GM19099 (cell line): Measurements from ENCODE around the gene SELENON.

Experiments
- POLR2A ChIP-seq: IDR thresholded peaks from 3 replicates; pipeline ENCODE4 v1.6.1; 2011; ENCODE audit warnings: low read depth; ENCODE audit not compliant: insufficient read length; ENCODE audit errors: extremely low read depth

The SELENON gene

GRCh38 chr1:25821112-25821476 lies 21.1 kb downstream of the SELENON start:
- no peak for TF ChIP-seq POLR2A

DNA sequence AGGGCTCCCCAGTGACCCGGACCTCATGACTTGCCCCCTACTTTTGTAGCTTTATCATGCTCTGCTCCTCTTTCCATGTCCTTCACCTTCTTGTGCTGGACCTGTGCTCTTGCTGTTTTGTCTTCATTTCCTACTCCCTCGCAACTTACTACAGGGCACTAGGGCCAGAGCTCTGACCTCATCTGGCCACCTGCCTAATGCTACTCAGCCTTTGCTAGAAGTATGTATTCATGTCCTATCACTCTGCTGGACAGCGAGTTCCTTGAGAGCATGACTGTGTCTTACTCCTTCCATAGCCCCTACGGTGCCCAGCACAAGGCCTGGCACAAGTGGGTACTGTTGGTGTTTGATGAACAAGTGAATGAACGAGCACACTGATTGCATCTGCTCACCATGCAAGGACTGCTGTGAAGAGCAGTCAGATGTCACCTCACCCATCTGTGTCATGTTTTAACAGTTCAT lies 21.7 kb downstream of the SELENON start:
- no peak for TF ChIP-seq POLR2A

GRCh38 chr1:25825605-25826004 lies 25.6 kb downstream of the SELENON start:
- TF ChIP-seq POLR2A, result no peak

DNA sequence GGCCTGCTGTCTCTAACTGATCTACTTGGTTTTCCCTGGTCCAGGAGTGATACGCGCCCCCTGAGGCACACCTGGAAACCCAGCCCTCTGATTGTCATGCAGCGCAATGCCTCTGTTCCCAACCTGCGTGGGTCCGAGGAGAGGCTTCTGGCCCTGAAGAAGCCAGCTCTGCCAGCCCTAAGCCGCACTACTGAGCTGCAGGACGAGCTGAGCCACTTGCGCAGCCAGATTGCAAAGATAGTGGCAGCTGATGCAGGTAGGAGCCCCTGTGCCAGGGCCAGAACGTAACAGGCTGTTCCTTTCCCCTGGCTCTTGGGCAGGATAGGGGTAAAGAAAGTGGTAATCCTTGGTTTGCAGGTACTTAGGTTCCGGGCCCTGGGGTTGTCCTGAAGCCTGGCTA lies 26.6 kb downstream of the SELENON start:
- no peak for TF ChIP-seq POLR2A

GRCh38 chr1:25828491-25828890 lies 28.5 kb downstream of the SELENON start:
- TF ChIP-seq POLR2A, result no peak

DNA sequence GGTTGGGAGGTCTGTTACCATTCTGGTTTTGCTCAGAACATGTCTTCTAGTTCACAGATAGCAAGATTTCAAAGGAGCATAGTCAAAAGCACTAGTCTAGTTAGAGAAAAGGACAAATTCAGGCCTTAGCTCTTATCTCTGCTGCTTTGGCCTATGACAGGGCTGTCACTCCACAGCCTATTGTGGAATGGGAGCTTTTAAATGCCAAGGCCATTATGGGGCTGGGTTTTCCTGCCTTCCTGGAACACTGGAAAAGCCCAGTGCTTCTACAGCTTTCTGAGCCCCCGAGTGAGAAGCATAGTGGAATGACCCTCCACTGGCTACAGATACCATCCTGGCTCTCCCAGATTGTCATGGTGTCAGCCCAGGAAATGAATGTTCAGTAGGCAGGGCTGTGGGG lies 29.1 kb downstream of the SELENON start:
- TF ChIP-seq POLR2A, result no peak

GRCh38 chr1:25831569-25832196 lies 31.7 kb downstream of the SELENON start:
- TF ChIP-seq POLR2A, result no peak

GRCh38 chr1:25832336-25833037 lies 32.5 kb downstream of the SELENON start:
- no peak for TF ChIP-seq POLR2A

DNA sequence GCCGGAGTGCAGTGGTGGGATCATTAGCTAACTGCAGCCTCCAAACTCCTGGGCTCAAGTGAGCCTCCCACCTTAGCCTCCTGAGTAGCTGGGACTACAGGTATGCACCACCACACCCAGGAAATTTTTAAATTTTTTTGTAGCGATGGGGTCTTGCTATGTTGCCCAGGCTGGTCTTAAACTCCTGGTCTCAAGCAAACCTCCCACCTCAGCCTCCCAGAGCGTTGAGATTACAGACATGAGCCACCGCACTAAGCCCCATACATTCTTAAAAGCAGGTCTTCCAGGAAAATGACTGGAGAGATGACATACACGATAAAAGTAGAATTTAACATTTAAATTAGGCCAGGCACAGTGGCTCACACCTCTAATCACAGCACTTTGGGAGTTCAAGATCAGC lies 33.2 kb downstream of the SELENON start:
- no peak for TF ChIP-seq POLR2A

- no peak for TF ChIP-seq POLR2A
Measured at GRCh38 chr1:25834894-25835293, 34.9 kb downstream of the SELENON start.

- TF ChIP-seq POLR2A, result no peak
Measured at GRCh38 chr1:25836695-25837094, 36.7 kb downstream of the SELENON start.

DNA sequence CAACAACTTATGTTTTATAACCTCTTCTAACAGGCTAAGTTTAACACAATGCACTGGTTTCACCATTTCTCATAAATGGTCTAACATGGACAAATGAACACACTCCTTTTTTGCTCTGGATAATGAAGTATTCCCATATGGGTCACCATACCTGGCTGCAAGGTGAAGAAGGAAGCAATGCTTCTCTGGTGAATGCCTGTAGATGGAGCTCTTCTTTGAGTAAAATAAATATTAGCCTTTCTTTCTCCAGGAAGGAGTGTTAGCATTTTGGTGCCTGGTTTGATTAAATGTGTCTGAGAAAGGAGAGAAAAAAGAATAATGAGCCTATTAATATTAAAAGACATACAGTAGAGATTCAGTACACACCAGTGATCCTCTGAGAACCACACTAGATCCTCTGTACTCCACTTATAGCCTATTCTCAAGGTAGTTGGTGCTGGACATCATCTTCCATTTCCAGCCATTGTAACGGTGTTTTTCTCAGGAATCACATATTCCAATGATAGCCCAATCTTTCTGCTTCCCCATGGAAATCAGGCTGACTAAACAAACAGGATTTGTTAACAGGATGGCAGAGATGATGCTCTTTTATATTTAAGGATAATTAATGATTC lies 37.4 kb downstream of the SELENON start:
- TF ChIP-seq POLR2A, result no peak

DNA sequence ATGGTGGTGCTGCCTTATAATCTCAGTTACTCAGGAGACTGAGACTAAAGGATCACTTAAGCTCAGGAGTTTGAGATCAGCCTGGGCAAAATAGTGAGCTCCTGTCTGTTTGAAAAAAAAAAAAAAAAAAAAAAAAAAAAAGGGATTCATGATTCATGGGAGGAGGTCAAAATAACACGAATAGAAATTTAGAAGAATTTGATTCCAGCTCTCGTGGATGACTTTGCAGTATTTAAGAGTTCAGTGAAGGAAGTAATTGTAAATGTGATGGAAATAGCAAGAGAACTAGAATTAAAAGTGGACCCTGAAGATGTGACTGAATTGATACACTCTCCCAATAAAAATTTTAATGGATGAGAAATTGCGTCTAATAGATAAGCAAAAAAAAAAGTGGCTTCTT lies 43.5 kb downstream of the SELENON start:
- TF ChIP-seq POLR2A, result no peak

GRCh38 chr1:25844536-25845337 lies 44.7 kb downstream of the SELENON start:
- no peak for TF ChIP-seq POLR2A

DNA sequence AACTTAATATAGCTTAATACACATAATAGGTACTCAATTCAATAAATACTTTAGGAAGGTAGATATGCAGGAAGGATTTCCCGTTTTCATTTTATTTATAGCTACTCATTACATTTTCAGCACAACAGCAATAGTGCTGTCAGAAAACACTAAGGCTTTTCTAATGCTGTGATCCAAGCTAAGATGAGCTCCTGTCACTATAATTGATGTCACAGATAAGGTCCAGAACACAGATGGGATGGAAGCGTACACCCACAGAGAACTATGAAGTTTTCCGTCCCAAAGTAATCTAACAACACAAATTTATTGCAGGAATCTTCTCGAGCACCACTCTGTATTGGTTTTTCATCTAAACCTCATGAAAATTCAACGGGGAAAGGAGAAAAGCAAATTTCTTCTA lies 45.7 kb downstream of the SELENON start:
- TF ChIP-seq POLR2A, result no peak
